Lower lobe of right lung (tissue), 2 donors: Measurements from ENCODE around the gene ABI3BP. TPM values are rescaled to one million over a fixed set of nuclear protein-coding genes. Genes with fewer than 3 reads are reported as not detected.

Source experiments
- ATAC-seq, 2 donors: fragments of 200-7000 bp; cut with Tn5 transposase; one replicate each; pipeline ENCODE4 v1.9.1; 2020 to 2022; ENCODE audit warnings: mild to moderate bottlenecking in 2 of 2, moderate library complexity in 2 of 2
- DNase-seq: peaks from one replicate; pipeline ENCODE4 v3.0.0-alpha.2; 2020
- H3K27ac ChIP-seq: fragments of 200-600 bp; one replicate; pipeline ENCODE4 v1.8.0; 2022
- H3K27me3 ChIP-seq: fragments of 200-600 bp; one replicate; pipeline ENCODE4 v1.8.0; 2022; ENCODE audit warnings: low read depth
- H3K36me3 ChIP-seq: fragments of 200-600 bp; one replicate; pipeline ENCODE4 v1.8.0; 2022; ENCODE audit warnings: mild to moderate bottlenecking
- H3K4me1 ChIP-seq: fragments of 200-600 bp; one replicate; pipeline ENCODE4 v1.8.0; 2022
- H3K4me3 ChIP-seq: fragments of 200-600 bp; one replicate; pipeline ENCODE4 v1.8.0; 2022; ENCODE audit warnings: mild to moderate bottlenecking
- H3K9me3 ChIP-seq: fragments of 200-600 bp; one replicate; pipeline ENCODE4 v1.8.0; 2022
- intact Hi-C: fragments of 100-400 bp; cut with DNase I; formaldehyde crosslinking; loops from one replicate; pipeline ENCODE4 v1.11.0; 2022
- total RNA-seq: library from RNA; stranded (reverse); fragmentation: NEBNext Ultra II Directional; extraction: Animal tissue kit (Norgen Biotek cat#: 25700); gene quantifications from one replicate; pipeline ENCODE4 v1.2.1, GENCODE V29; 2021
- TF ChIP-seq, protein P1 (sequence below): fragments of 200-600 bp; IDR thresholded peaks from one replicate; pipeline ENCODE4 v1.8.0; 2022; ENCODE audit warnings: antibody characterized with exemption, mild to moderate bottlenecking
- donor health status: DM: no; HTN: yes; CAD: no; lungs with severe emphysema.

ABI3BP gene
- total RNA-seq, 1 donor from 2014 or later: 108 TPM

DNA sequence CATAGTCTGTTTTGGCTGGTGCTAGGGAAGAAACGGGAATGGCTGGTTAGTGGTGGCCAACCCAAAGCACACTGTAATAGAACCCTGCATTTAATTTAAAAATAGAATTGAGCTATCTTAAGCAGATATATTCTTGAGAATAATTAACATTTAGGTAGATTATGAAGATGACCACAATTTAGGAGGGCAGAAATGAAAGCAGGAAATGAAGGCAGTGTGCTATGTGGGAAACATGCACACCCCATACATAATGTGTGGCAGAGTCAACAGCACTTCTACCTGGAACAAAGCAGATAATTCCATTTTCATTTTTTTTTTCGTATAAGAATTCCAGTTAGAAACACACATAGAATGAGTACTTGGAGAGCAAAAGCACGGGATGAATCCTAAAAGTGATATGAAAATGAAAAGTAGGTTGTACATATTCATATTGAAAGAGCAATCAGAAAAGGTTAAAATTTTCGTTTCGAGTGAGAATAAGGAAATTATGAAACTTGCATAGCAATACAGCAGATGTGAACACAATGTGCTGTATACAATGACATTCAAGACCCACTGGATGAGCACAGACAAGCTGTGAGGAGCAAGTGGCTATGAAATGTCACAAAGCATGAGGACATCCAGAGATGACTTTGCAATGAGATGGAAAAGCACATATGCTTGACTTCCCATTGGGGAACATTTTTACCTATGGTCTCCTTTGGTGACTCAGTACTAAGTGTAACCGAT lies 181.3 kb downstream of the ABI3BP start:
- H3K36me3 ChIP-seq: no peaks in the 10 kb centered on the region
- H3K9me3 ChIP-seq: no peaks in the 10 kb centered on the region
- intact Hi-C loops: no loop called here
- DNase-seq (no peak), ATAC-seq (no peak)
- no peaks in the 10 kb centered on the region for H3K4me1 ChIP-seq
- H3K27me3 ChIP-seq: no peaks in the 10 kb centered on the region
- no peak overlapping the region for H3K27ac ChIP-seq
- H3K4me3 ChIP-seq: no peak overlapping the region
- TF ChIP-seq, protein P1, sequence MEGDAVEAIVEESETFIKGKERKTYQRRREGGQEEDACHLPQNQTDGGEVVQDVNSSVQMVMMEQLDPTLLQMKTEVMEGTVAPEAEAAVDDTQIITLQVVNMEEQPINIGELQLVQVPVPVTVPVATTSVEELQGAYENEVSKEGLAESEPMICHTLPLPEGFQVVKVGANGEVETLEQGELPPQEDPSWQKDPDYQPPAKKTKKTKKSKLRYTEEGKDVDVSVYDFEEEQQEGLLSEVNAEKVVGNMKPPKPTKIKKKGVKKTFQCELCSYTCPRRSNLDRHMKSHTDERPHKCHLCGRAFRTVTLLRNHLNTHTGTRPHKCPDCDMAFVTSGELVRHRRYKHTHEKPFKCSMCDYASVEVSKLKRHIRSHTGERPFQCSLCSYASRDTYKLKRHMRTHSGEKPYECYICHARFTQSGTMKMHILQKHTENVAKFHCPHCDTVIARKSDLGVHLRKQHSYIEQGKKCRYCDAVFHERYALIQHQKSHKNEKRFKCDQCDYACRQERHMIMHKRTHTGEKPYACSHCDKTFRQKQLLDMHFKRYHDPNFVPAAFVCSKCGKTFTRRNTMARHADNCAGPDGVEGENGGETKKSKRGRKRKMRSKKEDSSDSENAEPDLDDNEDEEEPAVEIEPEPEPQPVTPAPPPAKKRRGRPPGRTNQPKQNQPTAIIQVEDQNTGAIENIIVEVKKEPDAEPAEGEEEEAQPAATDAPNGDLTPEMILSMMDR: no peak

DNA sequence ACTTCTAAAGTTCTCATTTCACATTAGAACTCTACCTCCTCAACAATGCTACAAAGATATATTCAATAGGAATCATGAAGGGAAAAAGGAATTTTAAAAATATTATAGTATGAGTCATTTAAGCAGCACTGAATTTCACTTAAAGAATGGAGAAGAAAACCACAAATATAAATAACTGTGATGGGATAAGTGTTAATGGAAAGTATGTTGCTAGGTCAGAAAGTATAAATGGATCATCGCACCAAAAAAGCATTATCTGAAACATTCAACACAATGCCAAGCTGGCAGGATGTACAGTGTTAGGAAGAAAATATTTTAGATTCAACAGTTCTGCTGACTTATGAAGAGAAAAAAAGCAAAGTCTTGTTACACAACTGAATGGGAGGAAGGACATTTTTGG lies 182.6 kb downstream of the ABI3BP start:
- Histone ChIP-seq H3K4me3 (no peak overlapping the region), H3K36me3 (no peaks in the 10 kb centered on the region), H3K9me3 (no peaks in the 10 kb centered on the region), H3K27ac (no peak overlapping the region), H3K27me3 (no peaks in the 10 kb centered on the region), H3K4me1 (no peaks in the 10 kb centered on the region)
- ATAC-seq (no peak), DNase-seq (no peak)
- intact Hi-C loops: no loop called here
- TF ChIP-seq, protein P1: no peak

DNA sequence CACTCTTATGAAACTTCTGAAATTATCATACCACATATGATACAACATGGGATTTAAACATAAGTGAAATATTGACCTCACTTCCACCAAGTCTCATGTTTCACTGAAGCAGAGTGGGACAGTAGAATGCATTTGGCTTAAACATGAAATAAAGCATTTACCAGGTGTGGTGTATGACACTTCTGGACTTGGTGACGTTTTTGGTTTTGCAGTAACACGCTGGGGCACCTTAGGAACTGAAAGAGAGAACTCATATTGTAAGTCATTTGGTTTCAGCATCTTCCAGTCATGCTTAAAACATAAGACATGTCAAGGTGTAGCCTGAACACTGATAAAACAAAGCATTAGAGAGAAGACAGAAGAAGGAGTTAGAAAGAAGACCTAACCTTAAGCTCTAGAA lies 188.6 kb downstream of the ABI3BP start:
- H3K27ac ChIP-seq: no peak overlapping the region
- H3K4me3 ChIP-seq: no peak overlapping the region
- H3K4me1 ChIP-seq: no peaks in the 10 kb centered on the region
- ATAC-seq (no peak), DNase-seq (no peak)
- TF ChIP-seq, protein P1: no peak
- no peaks in the 10 kb centered on the region for H3K27me3 ChIP-seq
- intact Hi-C loops: no loop called here
- H3K36me3 ChIP-seq: no peaks in the 10 kb centered on the region
- no peaks in the 10 kb centered on the region for H3K9me3 ChIP-seq

GRCh38 chr3:100803711-100804110 lies 189.5 kb downstream of the ABI3BP start:
- no peak overlapping the region for H3K4me3 ChIP-seq
- no peaks in the 10 kb centered on the region for H3K27me3 ChIP-seq
- TF ChIP-seq, protein P1: no peak
- no peaks in the 10 kb centered on the region for H3K9me3 ChIP-seq
- intact Hi-C loops: no loop called here
- no peak overlapping the region for H3K27ac ChIP-seq
- H3K36me3 ChIP-seq: no peaks in the 10 kb centered on the region
- no peak for DNase-seq
- no peaks in the 10 kb centered on the region for H3K4me1 ChIP-seq
- no peak for ATAC-seq

DNA sequence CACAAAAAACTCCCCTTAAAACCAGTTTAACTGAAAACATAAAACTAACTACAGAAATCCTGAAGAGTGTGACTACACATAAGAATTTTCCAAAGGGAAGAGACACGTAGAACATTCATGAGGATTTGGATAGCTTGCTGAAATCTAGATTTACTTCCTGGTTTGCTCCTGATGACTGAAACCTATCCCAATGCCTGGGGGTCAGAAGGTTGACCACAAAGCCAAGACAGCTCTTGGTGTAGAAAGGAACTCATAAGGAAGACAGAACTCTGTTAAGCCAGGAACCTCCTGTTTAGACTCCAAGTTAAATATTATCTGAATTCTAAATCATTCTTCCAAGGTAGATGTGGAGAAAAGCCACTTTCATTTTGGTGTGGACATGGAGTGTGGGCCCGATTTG lies 191.1 kb downstream of the ABI3BP start:
- H3K27me3 ChIP-seq: no peaks in the 10 kb centered on the region
- no peak overlapping the region for H3K4me3 ChIP-seq
- ATAC-seq (no peak), DNase-seq (no peak)
- intact Hi-C loops: no loop called here
- no peaks in the 10 kb centered on the region for H3K4me1 ChIP-seq
- H3K36me3 ChIP-seq: no peaks in the 10 kb centered on the region
- H3K9me3 ChIP-seq: no peaks in the 10 kb centered on the region
- TF ChIP-seq, protein P1: no peak
- H3K27ac ChIP-seq: no peak overlapping the region
